NCI-H226 (cell line): ENCODE measurements around the gene CPNE5.

Experiments
- DNase-seq: peaks from one replicate; pipeline ENCODE4 v3.0.0-alpha.2; 2015

Gene CPNE5

DNA sequence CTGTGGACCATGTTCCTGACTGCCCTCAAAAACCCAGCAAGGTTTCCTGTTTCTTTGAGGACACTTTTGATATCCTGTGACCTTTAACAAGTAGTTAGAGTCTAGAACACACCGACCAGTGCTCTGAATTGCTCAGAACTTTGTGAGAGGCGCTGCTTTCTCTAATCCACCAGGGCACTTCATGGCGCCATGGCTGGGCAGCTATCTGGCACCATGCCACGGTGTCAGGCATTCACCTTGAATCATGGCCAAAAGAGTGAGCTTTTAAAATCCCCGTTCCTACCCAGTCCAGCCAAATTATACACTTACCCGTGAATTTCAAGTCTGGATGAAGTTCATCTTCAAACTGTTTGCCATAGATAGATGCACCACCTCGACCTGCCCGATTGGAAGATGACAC lies 17.0 kb upstream of the CPNE5 start:
- DNase-seq = no peak

DNA sequence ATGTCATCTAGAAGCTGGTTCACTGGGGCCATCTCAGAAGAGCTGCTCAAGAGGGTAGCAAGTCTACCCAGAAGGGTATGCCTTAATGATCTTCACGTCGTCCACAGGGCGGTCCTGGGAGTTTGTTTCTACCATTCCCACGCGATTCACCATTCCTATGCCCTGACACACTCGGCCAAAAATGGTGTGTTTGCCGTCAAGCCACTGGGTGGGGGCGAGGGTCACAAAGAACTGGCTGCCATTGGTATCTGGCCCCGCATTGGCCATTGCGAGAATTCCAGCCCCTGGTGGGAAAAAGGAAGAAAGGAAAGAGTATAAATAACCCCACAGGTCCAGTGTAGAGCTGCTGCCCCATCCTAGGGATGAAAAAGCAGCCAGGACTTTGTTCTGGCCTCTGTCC lies 16.5 kb upstream of the CPNE5 start:
- DNase-seq = no peak

DNA sequence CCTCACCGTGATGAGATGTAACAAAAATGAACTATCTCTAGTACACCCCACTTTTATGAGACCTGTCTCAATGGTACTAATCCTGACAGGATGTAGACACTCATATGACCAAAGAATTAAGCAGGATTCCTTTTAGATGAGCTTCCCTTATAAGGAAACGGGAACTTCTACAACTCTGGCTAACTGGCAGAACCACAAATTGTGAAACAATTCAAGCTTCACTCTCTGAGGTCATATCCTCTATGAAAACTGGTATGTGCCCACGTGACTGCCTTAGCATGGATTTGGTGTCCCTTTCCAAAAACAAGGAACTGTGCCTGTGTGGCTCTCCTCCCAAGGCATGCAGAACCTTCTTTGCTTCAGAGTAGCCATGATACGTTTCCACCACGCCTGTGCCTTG lies 14.1 kb upstream of the CPNE5 start:
- peak; percentile 92 for DNase-seq

GRCh38 chr6:36852481-36853147 lies 13.4 kb upstream of the CPNE5 start:
- DNase-seq = peak; percentile 85

- no peak for DNase-seq
These were observed 12.4 kb upstream of the CPNE5 start for GRCh38 chr6:36851626-36852025.

DNA sequence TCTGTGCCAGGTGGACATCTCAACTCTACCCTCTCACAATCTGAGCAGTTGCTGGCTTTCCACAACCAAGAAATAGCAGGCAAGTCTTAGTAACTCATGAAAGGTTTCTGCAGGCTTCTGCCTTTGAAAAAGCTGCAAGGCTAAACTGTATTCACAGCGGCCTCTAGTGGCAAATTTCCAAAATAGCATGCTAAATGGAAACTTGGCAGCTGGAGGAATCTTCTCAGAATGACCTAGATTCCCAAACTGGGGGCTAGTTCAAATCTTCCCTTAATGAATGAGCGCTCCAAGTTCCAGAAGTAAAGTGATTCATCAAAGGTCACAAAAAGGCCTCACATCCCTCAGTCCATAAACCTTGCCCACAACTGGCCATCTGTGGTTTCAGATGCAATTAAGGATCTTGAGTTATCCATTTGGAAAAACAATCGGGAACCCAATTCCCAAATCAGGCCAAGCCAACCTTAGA lies 11.9 kb upstream of the CPNE5 start:
- DNase-seq = peak; percentile 52

DNA sequence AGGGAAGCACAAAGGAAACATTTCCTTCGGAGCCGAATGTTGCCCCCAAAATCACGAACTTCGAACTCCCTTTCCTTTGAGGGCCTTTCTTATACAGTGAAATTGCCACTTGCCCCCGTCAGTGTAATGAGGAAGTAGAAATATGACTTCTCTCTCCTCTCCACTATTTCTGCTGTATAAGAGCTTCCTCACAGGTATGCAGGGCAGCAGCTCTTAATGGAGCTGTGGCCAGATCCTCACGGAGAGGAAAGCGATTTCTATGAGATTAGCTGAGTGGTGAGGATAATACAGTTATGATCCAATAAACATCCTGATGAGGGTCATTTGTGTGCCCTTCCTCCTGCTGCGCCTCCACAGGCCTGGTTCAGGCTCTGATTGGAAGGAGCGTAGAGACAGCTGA lies 10.8 kb upstream of the CPNE5 start:
- no peak for DNase-seq

DNA sequence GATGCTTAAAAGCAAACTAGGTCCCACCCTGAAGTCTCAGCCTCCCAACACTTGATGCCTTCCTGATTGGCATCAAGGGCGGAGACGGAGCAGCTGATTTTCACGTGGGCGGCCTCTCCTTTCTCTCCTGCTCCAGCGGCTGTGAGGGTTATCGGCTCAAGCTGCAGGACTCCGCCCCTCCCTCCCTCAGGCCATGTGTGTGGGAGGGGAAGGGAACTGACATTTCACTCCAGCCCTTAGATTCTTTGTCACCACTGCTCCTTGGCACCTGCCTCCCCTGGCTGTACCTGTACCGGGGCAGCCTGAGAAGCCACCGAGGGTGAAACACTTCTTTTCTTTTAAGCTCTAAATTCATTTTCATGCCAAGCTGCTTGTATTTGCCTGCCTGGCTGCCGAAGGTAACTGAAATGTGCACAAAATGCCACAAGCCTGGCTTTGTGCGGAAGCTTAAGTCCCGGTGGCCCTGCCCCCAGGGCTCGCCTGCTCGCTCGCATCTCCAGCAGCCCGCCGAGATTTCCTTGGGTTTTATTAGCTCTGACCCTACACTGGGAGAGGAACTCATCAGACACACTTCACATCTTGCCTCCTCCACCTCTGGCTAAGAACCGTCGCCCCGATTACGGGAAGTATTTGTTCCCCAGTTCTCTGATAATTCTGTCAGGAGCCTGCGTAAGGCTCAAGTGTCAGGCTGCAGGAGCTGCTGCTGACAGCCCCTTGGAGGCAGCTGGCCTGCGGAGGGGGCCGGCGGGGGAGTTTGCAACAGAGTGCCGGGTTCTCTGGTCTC lies 9.6 kb upstream of the CPNE5 start:
- no peak for DNase-seq

- DNase-seq = no peak
These were observed 8.7 kb upstream of the CPNE5 start for GRCh38 chr6:36847991-36848390.

DNA sequence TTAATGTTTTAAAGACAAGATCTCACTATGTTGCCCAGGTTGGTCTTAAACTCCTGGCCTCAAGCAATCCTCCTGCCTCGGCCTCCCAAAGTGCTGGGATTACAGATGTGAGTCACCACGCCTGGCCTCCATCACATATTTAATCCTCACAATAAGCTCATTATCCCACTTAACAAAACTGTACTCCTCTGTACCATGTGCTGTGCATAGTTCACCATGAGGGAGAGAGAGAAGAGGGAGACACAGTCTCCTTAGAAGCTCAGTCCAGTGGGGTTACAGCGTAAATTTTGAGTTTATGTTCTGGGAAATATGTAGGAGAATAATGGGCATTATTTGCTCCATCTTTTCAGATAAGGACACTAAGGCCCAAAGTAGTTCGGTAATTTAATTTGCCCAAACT lies 7.9 kb upstream of the CPNE5 start:
- no peak for DNase-seq

GRCh38 chr6:36845233-36845632 lies 6.0 kb upstream of the CPNE5 start:
- DNase-seq = no peak

DNA sequence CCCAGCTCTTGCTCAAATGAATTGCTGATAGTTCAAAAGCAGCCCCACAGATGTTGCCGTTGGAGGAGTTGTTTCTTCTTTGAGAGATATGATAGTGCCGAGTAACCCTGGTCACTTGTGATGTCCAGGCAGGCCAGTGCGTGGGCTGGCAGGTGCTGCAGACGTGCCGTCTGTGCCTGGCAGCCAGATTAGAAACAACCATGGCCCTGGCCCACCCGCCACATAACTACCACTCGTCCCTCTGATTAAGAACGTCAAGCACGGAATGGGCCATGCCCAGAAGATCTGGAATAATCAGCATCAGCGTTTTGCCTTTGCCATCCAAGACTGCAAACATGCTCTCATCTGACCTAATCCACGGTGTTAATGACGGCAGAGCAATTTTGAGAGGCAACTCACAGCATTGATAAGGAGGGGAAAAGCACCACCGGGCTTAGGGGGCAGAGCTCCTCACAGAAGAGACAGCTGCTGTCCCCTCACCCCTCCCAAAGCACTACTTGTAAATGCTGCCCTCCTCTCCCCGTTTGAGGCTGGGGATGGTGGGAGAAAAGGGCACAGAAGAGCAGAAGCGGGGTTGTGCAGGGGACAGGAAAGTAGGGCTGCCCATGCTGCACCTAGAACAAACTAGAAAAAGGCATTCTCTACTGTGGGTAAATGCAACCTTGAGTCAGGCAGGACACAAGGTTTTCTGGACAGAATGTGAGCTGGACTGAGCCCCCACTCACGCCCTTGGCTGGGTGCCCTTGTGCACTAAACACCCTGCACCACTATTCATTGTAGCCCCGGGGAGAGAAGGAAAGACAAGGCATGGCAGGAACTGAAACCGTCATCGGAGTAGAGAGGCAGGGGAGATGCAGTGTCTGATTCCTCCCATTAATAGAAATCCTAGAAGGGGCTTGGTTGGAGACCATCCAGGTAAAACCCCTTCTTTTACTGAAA lies 5.3 kb upstream of the CPNE5 start:
- DNase-seq = no peak

DNA sequence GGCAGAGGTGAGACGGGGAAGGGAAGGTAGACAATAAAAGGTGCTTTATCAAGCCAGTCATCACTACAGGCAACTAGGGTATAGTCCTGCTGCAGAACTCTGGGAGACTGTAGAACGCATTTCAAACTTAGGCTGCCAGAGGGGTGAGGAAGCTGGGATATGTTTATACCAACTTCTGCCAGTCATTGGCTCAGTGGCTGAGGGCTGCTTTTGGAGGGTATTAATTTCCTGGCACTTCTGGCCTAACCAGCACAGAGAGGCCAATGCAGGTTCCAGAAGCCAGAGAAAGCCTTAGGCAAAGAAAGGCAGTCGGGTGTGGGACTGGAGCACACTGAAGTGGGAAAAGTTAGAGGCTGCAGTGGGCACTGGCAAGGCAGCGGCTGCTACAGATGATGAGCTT lies 3.9 kb upstream of the CPNE5 start:
- no peak for DNase-seq

DNA sequence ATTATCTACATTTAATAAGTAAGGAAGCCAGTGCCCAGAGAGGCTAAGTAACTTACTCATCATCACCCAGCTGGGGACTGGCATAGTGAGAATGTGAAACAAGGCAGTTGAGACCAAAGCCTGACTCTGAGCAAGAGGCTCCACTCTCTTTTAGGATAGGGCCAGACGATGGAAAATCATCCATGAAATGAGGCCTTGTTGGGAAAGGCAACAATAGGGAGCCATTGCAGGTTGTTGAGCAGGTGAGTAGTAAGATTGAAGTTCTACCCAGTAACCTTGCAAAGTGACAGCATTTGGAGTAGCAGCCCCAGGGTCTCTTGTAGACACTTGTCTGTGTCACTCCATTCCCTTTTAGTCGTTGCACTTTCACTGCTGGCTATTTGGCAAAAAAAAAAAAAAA lies 2.5 kb upstream of the CPNE5 start:
- DNase-seq = no peak

GRCh38 chr6:36840432-36841403 lies 1.5 kb upstream of the CPNE5 start:
- no peak for DNase-seq

GRCh38 chr6:36839749-36840431 lies 646 bp upstream of the CPNE5 start:
- no peak for DNase-seq

DNA sequence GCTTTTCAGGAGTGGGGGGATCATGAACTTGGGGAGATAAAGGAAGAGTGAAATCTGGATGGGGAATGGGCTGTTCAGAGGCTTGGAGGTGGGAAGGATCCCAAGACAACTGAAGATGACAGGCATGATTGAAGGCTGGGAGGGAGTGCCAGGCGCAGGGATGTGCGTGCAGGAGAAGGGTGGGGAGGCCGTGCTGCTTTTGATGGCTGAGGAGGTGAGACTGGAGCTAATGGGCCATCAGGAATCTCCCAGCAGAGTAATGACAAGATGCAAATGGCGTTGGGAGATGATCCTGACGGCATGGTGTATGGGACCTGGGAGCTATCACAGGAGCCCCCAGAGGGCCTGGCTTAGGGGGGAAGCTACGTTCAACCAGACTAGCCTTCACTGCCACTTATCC lies 1.6 kb downstream of the CPNE5 start:
- DNase-seq = no peak

GRCh38 chr6:36837022-36837339 lies 2.3 kb downstream of the CPNE5 start:
- no peak for DNase-seq

DNA sequence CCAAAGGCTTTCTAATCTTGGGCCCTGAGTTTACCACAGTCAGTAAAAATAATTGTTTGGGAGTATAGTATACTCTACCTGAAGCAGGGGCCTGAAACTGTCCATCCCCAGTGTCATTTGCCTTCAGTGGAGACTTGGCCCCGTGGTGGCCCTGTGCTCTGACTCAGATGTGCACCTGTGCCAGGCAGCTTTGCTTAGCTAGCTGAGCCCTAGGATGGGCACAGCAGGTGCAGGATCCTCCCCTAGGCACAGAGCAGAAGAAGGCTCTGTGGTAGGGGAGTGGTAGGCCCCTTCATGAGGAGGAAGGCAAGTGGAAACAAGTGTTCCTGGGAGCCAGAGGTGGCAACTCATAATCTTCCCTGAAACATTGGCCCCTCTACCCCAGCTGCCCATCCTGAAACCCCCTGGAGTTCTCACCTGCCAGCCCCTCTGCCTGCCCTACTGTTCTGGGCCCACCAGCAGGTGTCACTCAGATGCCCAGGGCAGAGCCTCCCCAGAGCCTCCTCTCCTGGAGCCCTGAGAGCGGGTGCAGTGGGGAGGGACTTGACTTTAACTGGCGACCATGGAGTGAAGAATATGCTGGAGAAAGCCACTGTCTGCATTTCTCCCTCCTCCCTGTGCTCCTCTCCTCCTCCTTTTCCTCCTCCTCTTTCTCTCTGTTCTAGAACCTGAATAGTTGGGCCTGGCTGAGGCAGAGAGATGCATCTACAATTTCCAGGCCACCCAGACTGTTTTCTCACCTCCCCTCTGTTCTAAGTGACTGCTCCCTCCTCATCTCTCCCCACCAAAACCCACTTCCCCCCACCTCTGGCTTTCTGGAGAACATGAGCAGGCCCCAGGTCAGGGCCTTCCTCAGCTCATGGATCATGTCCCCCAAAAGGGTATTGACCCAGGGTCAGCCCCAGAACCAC lies 2.9 kb downstream of the CPNE5 start:
- DNase-seq = no peak

GRCh38 chr6:36834576-36835341 lies 4.5 kb downstream of the CPNE5 start:
- no peak for DNase-seq
